HK-2 (cell line): ENCODE data around the gene TSPAN5.
"Not testable (repeated sequence)": the region's sequence is repeated elsewhere in the genome, so short reads cannot be mapped to it uniquely, and the experiment has no call there.

ENCODE experiments used
- DNase-seq: peaks from one replicate; pipeline ENCODE4 v3.0.0-alpha.2; 2018; ENCODE audit not compliant: unreplicated experiment

Gene TSPAN5

GRCh38 chr4:98658287-98659105 is at the start of gene TSPAN5:
Gene TSPAN5, minus strand, starts transcription at chr4:98658611.
- DNase-seq = peak; percentile 79

GRCh38 chr4:98706935-98707334 is 48.5 kb upstream of the TSPAN5 start:
- DNase-seq = no peak

GRCh38 chr4:98706200-98706813 is 47.9 kb upstream of the TSPAN5 start:
- no peak for DNase-seq

GRCh38 chr4:98705586-98705985 is 47.2 kb upstream of the TSPAN5 start:
- DNase-seq = not testable (repeated sequence)

GRCh38 chr4:98700656-98701055 is 42.2 kb upstream of the TSPAN5 start:
- no peak for DNase-seq

GRCh38 chr4:98694076-98694475 is 35.7 kb upstream of the TSPAN5 start:
- DNase-seq = no peak

- DNase-seq = no peak
These were observed 34.0 kb upstream of the TSPAN5 start for GRCh38 chr4:98692411-98692810.

GRCh38 chr4:98691588-98691987 is 33.2 kb upstream of the TSPAN5 start:
- DNase-seq = no peak

GRCh38 chr4:98689507-98690174 is 31.2 kb upstream of the TSPAN5 start:
- no peak for DNase-seq

GRCh38 chr4:98688411-98689290 is 30.2 kb upstream of the TSPAN5 start:
- DNase-seq = no peak

GRCh38 chr4:98687876-98688275 is 29.5 kb upstream of the TSPAN5 start:
- DNase-seq = no peak

- no peak for DNase-seq
These were observed 28.4 kb upstream of the TSPAN5 start for GRCh38 chr4:98686847-98687246.

GRCh38 chr4:98686043-98686707 is 27.8 kb upstream of the TSPAN5 start:
- DNase-seq = no peak

- no peak for DNase-seq
These were observed 27.0 kb upstream of the TSPAN5 start for GRCh38 chr4:98685225-98686042.

- DNase-seq = no peak
These were observed 24.3 kb upstream of the TSPAN5 start for GRCh38 chr4:98682719-98683118.

- DNase-seq = no peak
These were observed 22.4 kb upstream of the TSPAN5 start for GRCh38 chr4:98680806-98681205.

GRCh38 chr4:98679738-98680137 is 21.3 kb upstream of the TSPAN5 start:
- no peak for DNase-seq

- no peak for DNase-seq
These were observed 19.4 kb upstream of the TSPAN5 start for GRCh38 chr4:98677799-98678198.

GRCh38 chr4:98674404-98675173 is 16.2 kb upstream of the TSPAN5 start:
- DNase-seq = no peak

- no peak for DNase-seq
These were observed 15.6 kb upstream of the TSPAN5 start for GRCh38 chr4:98673978-98674377.
